K562 (cell line): ENCODE data around the gene NUP188. TPM values are rescaled to one million over a fixed set of nuclear protein-coding genes. Genes with fewer than 3 reads are reported as not detected.
A peak's percentile ranks its signal among the peaks of the same experiment; 100 is the strongest.

ENCODE experiments used
- ATF7 ChIP-seq: fragments of 450-650 bp; IDR thresholded peaks from 2 replicates; pipeline ENCODE4 v1.7.1; 2014; ENCODE audit warnings: mild to moderate bottlenecking, moderate library complexity
- EP300 ChIP-seq: IDR thresholded peaks from 2 replicates; pipeline ENCODE4 v1.6.1; 2012; ENCODE audit warnings: low read length, improper control_type of control experiment
- FIP1L1 ChIP-seq: fragments of 200-400 bp; formaldehyde crosslinking; IDR thresholded peaks from 2 replicates; pipeline ENCODE4 v1.6.1; 2018; ENCODE audit warnings: mild to moderate bottlenecking, low read depth, low read length; ENCODE audit not compliant: poor library complexity, severe bottlenecking
- HDAC3 ChIP-seq: fragments of 450-650 bp; IDR thresholded peaks from 2 replicates; pipeline ENCODE4 v1.6.1; 2018; ENCODE audit warnings: borderline replicate concordance, mild to moderate bottlenecking, moderate library complexity; ENCODE audit not compliant: partially characterized antibody
- IFI16 ChIP-seq: fragments of 250-450 bp; sonication (Bioruptor Pico); IDR thresholded peaks from 2 replicates; pipeline ENCODE4 v2.1.2; 2022; ENCODE audit warnings: mild to moderate bottlenecking, inconsistent platforms
- RCOR1 ChIP-seq, 2 experiments: IDR thresholded peaks; 2 replicates each; pipeline ENCODE4 v1.6.1; 2012; ENCODE audit warnings: low read depth in 2 of 2, low read length in 2 of 2, borderline replicate concordance in 1 of 2, improper control_type of control experiment in 1 of 2
- SIRT6 ChIP-seq: IDR thresholded peaks from one replicate; pipeline ENCODE4 v1.6.1; 2012; ENCODE audit warnings: low read depth, mild to moderate bottlenecking, control low read depth, inconsistent platforms, low read length, moderate library complexity
- SMAD3 ChIP-seq: fragments of 450-650 bp; formaldehyde crosslinking; conservative IDR thresholded peaks from 2 replicates; pipeline ENCODE4 v1.4.0; 2020; ENCODE audit warnings: mild to moderate bottlenecking
- STAG1 ChIP-seq: sonication (generic); formaldehyde crosslinking; IDR thresholded peaks from 2 replicates; pipeline ENCODE4 v1.5.0; 2020; ENCODE audit warnings: missing genetic modification reagents, borderline replicate concordance
- TARDBP ChIP-seq: fragments of 450-650 bp; IDR thresholded peaks from 2 replicates; pipeline ENCODE4 v1.6.1; 2016
- XRCC4 ChIP-seq: IDR thresholded peaks from one replicate; pipeline ENCODE4 v1.6.1; 2011; ENCODE audit not compliant: insufficient read depth, insufficient read length; ENCODE audit errors: extremely low read depth
- ZC3H8 ChIP-seq: fragments of 450-650 bp; IDR thresholded peaks from 2 replicates; pipeline ENCODE4 v1.6.1; 2017
- ZNF239 ChIP-seq: fragments of 250-450 bp; sonication (Bioruptor Pico); IDR thresholded peaks from 2 replicates; pipeline ENCODE4 v1.4.0; 2020; ENCODE audit warnings: mild to moderate bottlenecking
- ZNF780A ChIP-seq: fragments of 250-450 bp; sonication (Bioruptor Pico); IDR thresholded peaks from 2 replicates; pipeline ENCODE4 v1.5.0; 2021; ENCODE audit warnings: mild to moderate bottlenecking
- polyA plus RNA-seq, 8 experiments: library from polyadenylated mRNA; depleted of rRNA in 4 of 8; stranded (reverse) in 5 of 8; unstranded in 3 of 8; fragments of >200 nt; fragmentation: Nextera tagmentation in 2 of 8; fragmentation: Illumina TruSeq in 1 of 8; extraction: Ambion mirVana in 2 of 8; extraction: Trizol in 1 of 8; gene quantifications; 2 replicates each; pipeline versions ENCODE4 v1.2.1 to v1.2.3, GENCODE V29; 2011 to 2014; ENCODE audit warnings: inconsistent platforms in 1 of 8, missing spikeins in 1 of 8
- total RNA-seq, 7 experiments: library from RNA; depleted of rRNA in 6 of 7; stranded (reverse); fragments of >200 nt in 6 of 7; fragmentation: Illumina TruSeq in 2 of 7; extraction: Trizol in 2 of 7; gene quantifications; 2 replicates each; pipeline versions ENCODE4 v1.2.1 to v1.2.3, GENCODE V29; 2011 to 2021; ENCODE audit warnings: low replicate concordance in 1 of 7
- TF ChIP-seq, protein P1 (sequence below): IDR thresholded peaks from 2 replicates; pipeline ENCODE4 v1.6.1; 2011; ENCODE audit warnings: borderline replicate concordance, low read depth, mild to moderate bottlenecking, moderate library complexity, low read length; ENCODE audit not compliant: insufficient read depth, poor library complexity, severe bottlenecking
- TF ChIP-seq, protein P2 (sequence below): fragments of 250-450 bp; sonication (Bioruptor Pico); IDR thresholded peaks from 2 replicates; pipeline ENCODE4 v1.5.0; 2022; ENCODE audit warnings: mild to moderate bottlenecking
- TF ChIP-seq, protein P3 (sequence below): sonication (generic); formaldehyde crosslinking; IDR thresholded peaks from 2 replicates; pipeline ENCODE4 v1.8.0; 2022; ENCODE audit warnings: missing genetic modification reagents, mild to moderate bottlenecking, borderline replicate concordance
- TF ChIP-seq, protein P4 (sequence below): fragments of 450-650 bp; formaldehyde crosslinking; conservative IDR thresholded peaks from 2 replicates; pipeline ENCODE4 v1.4.0; 2022; ENCODE audit warnings: mild to moderate bottlenecking, missing genetic modification characterization

NUP188 gene
- total and polyA plus RNA-seq, 9 of the 15 experiments (the other 6 are each of a cell fraction or from before 2014, with no cell fraction given), result 11.7 to 135 (median 70.6) TPM

DNA sequence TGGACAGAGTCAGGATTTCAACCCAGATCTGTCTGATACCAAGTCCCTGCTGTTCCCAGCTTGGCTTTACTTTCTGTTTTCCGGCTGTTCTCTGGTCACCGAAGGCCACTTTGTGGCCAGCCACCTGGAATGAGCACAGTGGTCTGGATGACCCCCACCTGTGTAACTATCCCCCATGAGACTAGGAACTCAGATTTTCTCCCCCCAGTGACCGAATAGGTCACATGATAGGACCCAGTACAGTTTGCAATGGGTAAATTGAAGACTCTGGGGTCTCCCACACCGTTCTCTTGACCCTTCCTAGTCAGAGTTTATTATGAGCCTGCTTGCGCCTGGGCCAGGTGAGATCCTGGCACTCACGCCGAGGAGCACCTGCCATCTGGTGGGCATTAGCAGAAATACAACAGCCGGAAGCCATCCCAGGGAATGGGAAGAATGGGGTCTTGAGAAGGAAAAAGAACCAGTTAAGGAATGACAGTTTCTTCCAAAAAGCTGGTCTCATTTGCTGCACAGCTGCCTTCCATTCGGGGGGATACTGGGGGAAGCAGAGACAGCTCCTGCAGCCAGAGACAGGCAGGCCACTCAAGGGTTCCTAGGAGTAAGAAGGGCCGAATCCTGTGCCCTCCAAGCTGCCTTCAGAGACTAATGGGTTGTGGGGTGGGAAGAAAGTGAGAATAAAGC is 19.6 kb upstream of the NUP188 start (continued):
- TF ChIP-seq, protein P1, sequence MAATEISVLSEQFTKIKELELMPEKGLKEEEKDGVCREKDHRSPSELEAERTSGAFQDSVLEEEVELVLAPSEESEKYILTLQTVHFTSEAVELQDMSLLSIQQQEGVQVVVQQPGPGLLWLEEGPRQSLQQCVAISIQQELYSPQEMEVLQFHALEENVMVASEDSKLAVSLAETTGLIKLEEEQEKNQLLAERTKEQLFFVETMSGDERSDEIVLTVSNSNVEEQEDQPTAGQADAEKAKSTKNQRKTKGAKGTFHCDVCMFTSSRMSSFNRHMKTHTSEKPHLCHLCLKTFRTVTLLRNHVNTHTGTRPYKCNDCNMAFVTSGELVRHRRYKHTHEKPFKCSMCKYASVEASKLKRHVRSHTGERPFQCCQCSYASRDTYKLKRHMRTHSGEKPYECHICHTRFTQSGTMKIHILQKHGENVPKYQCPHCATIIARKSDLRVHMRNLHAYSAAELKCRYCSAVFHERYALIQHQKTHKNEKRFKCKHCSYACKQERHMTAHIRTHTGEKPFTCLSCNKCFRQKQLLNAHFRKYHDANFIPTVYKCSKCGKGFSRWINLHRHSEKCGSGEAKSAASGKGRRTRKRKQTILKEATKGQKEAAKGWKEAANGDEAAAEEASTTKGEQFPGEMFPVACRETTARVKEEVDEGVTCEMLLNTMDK, result no peak
- TF ChIP-seq XRCC4 (no peak), TARDBP (no peak), ZC3H8 (no peak), FIP1L1 (no peak), STAG1 (peak; percentile 70; the same call in 1 of the 2 replicates), ZNF780A (CRISPR knock-in tag) (no peak), ATF7 (no peak), EP300 (no peak), SIRT6 (no peak), RCOR1 (IDR thresholded peaks at IDR 0.05; ENCODE audit: borderline replicate concordance in 1 of 2, low read depth in 2 of 2, low read length in 2 of 2) (peak in 1 of 2 experiments; percentile 38; a peak in 1 of 4 replicates), ZNF239 (CRISPR knock-in tag) (no peak), IFI16 (CRISPR knock-in tag) (no peak), SMAD3 (no peak), HDAC3 (no peak)
- TF ChIP-seq, protein P2, sequence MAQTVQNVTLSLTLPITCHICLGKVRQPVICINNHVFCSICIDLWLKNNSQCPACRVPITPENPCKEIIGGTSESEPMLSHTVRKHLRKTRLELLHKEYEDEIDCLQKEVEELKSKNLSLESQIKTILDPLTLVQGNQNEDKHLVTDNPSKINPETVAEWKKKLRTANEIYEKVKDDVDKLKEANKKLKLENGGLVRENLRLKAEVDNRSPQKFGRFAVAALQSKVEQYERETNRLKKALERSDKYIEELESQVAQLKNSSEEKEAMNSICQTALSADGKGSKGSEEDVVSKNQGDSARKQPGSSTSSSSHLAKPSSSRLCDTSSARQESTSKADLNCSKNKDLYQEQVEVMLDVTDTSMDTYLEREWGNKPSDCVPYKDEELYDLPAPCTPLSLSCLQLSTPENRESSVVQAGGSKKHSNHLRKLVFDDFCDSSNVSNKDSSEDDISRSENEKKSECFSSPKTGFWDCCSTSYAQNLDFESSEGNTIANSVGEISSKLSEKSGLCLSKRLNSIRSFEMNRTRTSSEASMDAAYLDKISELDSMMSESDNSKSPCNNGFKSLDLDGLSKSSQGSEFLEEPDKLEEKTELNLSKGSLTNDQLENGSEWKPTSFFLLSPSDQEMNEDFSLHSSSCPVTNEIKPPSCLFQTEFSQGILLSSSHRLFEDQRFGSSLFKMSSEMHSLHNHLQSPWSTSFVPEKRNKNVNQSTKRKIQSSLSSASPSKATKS (CRISPR knock-in tag), result no peak
- TF ChIP-seq, protein P3, sequence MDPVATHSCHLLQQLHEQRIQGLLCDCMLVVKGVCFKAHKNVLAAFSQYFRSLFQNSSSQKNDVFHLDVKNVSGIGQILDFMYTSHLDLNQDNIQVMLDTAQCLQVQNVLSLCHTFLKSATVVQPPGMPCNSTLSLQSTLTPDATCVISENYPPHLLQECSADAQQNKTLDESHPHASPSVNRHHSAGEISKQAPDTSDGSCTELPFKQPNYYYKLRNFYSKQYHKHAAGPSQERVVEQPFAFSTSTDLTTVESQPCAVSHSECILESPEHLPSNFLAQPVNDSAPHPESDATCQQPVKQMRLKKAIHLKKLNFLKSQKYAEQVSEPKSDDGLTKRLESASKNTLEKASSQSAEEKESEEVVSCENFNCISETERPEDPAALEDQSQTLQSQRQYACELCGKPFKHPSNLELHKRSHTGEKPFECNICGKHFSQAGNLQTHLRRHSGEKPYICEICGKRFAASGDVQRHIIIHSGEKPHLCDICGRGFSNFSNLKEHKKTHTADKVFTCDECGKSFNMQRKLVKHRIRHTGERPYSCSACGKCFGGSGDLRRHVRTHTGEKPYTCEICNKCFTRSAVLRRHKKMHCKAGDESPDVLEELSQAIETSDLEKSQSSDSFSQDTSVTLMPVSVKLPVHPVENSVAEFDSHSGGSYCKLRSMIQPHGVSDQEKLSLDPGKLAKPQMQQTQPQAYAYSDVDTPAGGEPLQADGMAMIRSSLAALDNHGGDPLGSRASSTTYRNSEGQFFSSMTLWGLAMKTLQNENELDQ (CRISPR knock-in tag), result no peak
- TF ChIP-seq, protein P4, sequence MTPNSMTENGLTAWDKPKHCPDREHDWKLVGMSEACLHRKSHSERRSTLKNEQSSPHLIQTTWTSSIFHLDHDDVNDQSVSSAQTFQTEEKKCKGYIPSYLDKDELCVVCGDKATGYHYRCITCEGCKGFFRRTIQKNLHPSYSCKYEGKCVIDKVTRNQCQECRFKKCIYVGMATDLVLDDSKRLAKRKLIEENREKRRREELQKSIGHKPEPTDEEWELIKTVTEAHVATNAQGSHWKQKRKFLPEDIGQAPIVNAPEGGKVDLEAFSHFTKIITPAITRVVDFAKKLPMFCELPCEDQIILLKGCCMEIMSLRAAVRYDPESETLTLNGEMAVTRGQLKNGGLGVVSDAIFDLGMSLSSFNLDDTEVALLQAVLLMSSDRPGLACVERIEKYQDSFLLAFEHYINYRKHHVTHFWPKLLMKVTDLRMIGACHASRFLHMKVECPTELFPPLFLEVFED (CRISPR knock-in tag), result no peak
